WTC11 (cell line): ENCODE results near the gene HPCAL1. TPM values are rescaled to one million over a fixed set of nuclear protein-coding genes. Genes with fewer than 3 reads are reported as not detected.

Experiments
- ATAC-seq: fragments of 200-7000 bp; cut with Tn5 transposase; 2 replicates; pipeline ENCODE4 v1.10.0; 2021; ENCODE audit warnings: mild to moderate bottlenecking, moderate library complexity
- CTCF ChIA-PET: fragments of 300-600 bp; sonication (Branson Sonifier 250); formaldehyde crosslinking; loops from one replicate; lab custom pipeline; 2021; ENCODE audit warnings: antibody characterized with exemption; lab: Charles Lee
- POLR2A ChIA-PET: fragments of 350-600 bp; sonication (Branson Sonifier 250); formaldehyde crosslinking; loops from one replicate; lab custom pipeline; 2021; ENCODE audit warnings: antibody characterized with exemption; lab: Charles Lee
- DNase-seq: peaks from one replicate; pipeline ENCODE4 v3.0.0; 2021; ENCODE audit warnings: low spot score
- H3K27ac Mint-ChIP-seq: 2 replicates; pipeline ENCODE4 v1.8.0; 2021; ENCODE audit warnings: mixed read lengths
- H3K27me3 Mint-ChIP-seq: 2 replicates; pipeline ENCODE4 v1.8.0; 2021; ENCODE audit warnings: low read depth, mild to moderate bottlenecking, moderate library complexity, mixed read lengths
- H3K36me3 Mint-ChIP-seq: 2 replicates; pipeline ENCODE4 v1.8.0; 2021; ENCODE audit warnings: mixed read lengths
- H3K4me1 Mint-ChIP-seq: 2 replicates; pipeline ENCODE4 v1.8.0; 2022; ENCODE audit warnings: mixed read lengths
- H3K4me3 Mint-ChIP-seq: 2 replicates; pipeline ENCODE4 v1.8.0; 2021; ENCODE audit warnings: mild to moderate bottlenecking, moderate library complexity, mixed read lengths
- H3K9me3 Mint-ChIP-seq: 2 replicates; pipeline ENCODE4 v1.8.0; 2021; ENCODE audit warnings: mixed read lengths
- E2F4 ChIP-seq: sonication (generic); formaldehyde crosslinking; IDR thresholded peaks from 2 replicates; pipeline ENCODE4 v1.8.1; 2022; ENCODE audit warnings: low read depth, mild to moderate bottlenecking, moderate library complexity, missing genetic modification reagents, borderline replicate concordance
- ELF4 ChIP-seq: sonication (generic); formaldehyde crosslinking; IDR thresholded peaks from 2 replicates; pipeline ENCODE4 v1.8.1; 2022; ENCODE audit warnings: low read depth, mild to moderate bottlenecking, moderate library complexity, missing genetic modification reagents
- ETV6 ChIP-seq: sonication (generic); formaldehyde crosslinking; IDR thresholded peaks from 2 replicates; pipeline ENCODE4 v1.8.1; 2022; ENCODE audit warnings: mild to moderate bottlenecking, missing genetic modification reagents
- FOXK1 ChIP-seq: sonication (generic); formaldehyde crosslinking; IDR thresholded peaks from 2 replicates; pipeline ENCODE4 v1.8.0; 2022; ENCODE audit warnings: mild to moderate bottlenecking, moderate library complexity, missing genetic modification reagents
- GABPB1 ChIP-seq: sonication (generic); formaldehyde crosslinking; IDR thresholded peaks from 2 replicates; pipeline ENCODE4 v1.8.1; 2023; ENCODE audit warnings: mild to moderate bottlenecking, missing genetic modification reagents
- JAZF1 ChIP-seq: fragments of 250-450 bp; sonication (Bioruptor Pico); IDR thresholded peaks from 2 replicates; pipeline ENCODE4 v1.9.0; 2021; ENCODE audit warnings: moderate library complexity, mild to moderate bottlenecking, inconsistent platforms
- MYBL2 ChIP-seq: sonication (generic); formaldehyde crosslinking; IDR thresholded peaks from 2 replicates; pipeline ENCODE4 v1.8.1; 2023; ENCODE audit warnings: mild to moderate bottlenecking, moderate library complexity, missing genetic modification reagents
- NFE2L1 ChIP-seq: sonication (generic); formaldehyde crosslinking; IDR thresholded peaks from 2 replicates; pipeline ENCODE4 v1.8.1; 2023; ENCODE audit warnings: missing genetic modification reagents
- NR2C2 ChIP-seq: sonication (generic); formaldehyde crosslinking; IDR thresholded peaks from 2 replicates; pipeline ENCODE4 v1.8.0; 2022; ENCODE audit warnings: mild to moderate bottlenecking, missing genetic modification reagents
- PRRX2 ChIP-seq: fragments of 250-450 bp; sonication (Bioruptor Pico); IDR thresholded peaks from 2 replicates; pipeline ENCODE4 v1.8.0; 2021; ENCODE audit warnings: mild to moderate bottlenecking
- RELA ChIP-seq: sonication (generic); formaldehyde crosslinking; IDR thresholded peaks from 2 replicates; pipeline ENCODE4 v1.8.1; 2022; ENCODE audit warnings: missing genetic modification reagents, mild to moderate bottlenecking, borderline replicate concordance
- SP1 ChIP-seq: sonication (generic); formaldehyde crosslinking; conservative IDR thresholded peaks from 2 replicates; pipeline ENCODE4 v1.8.1; 2022; ENCODE audit warnings: missing genetic modification reagents
- ZNF232 ChIP-seq: sonication (generic); formaldehyde crosslinking; IDR thresholded peaks from 2 replicates; pipeline ENCODE4 v1.8.0; 2022; ENCODE audit warnings: mild to moderate bottlenecking, missing genetic modification reagents
- ZNF423 ChIP-seq: fragments of 250-450 bp; sonication (Bioruptor Pico); IDR thresholded peaks from 2 replicates; pipeline ENCODE4 v2.1.2; 2022; ENCODE audit warnings: mild to moderate bottlenecking, moderate library complexity
- ZNF512 ChIP-seq: sonication (generic); formaldehyde crosslinking; IDR thresholded peaks from 2 replicates; pipeline ENCODE4 v1.8.1; 2022; ENCODE audit warnings: missing genetic modification reagents, borderline replicate concordance
- total RNA-seq: library from RNA; stranded (reverse); gene quantifications from 3 replicates; pipeline ENCODE4 v1.2.3, GENCODE V29; 2021
- TF ChIP-seq, protein P1 (sequence below): sonication (generic); formaldehyde crosslinking; IDR thresholded peaks from 2 replicates; pipeline ENCODE4 v1.8.1; 2023; ENCODE audit warnings: mild to moderate bottlenecking, missing genetic modification reagents
- TF ChIP-seq, protein P2 (sequence below): fragments of 200-600 bp; IDR thresholded peaks from 2 replicates; pipeline ENCODE4 v1.8.0; 2022; ENCODE audit warnings: antibody characterized with exemption
- TF ChIP-seq, protein P3 (sequence below): sonication (generic); formaldehyde crosslinking; IDR thresholded peaks from 2 replicates; pipeline ENCODE4 v1.8.0; 2022; ENCODE audit warnings: mild to moderate bottlenecking, missing genetic modification reagents

Gene HPCAL1
- total RNA-seq, 1 experiment from 2014 or later, result 11.8 TPM

DNA sequence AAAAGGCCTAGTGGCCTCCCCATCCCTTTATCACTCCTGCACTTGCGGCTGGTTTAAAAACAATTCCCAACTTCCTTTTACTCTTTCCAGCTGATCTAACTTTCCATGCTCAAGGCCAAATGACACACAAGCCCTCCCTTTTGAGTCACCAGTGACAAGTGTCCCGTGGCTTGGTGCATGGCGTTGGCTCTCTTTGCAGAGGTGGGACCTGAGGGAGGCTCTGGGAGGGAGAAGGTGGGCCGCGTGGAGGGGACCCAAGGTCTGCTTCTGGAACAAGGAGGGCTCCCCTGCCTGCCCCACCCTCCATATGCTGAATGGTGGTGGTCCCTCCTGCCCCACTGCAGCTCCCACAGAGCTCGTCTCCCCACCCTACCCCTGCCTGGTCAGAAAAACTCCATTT lies 30.8 kb upstream of the HPCAL1 start:
- Mint-ChIP-seq H3K9me3 (no peaks in the 10 kb centered on the region), H3K4me3 (no peak overlapping the region), H3K27ac (no peak overlapping the region), H3K36me3 (no peaks in the 10 kb centered on the region), H3K27me3 (no peaks in the 10 kb centered on the region), H3K4me1 (no peaks in the 10 kb centered on the region)
- ATAC-seq (no peak), DNase-seq (peak; percentile 0)
- POLR2A ChIA-PET, result no interaction called here
- CTCF ChIA-PET, result no interaction called here
- TF ChIP-seq, protein P1, sequence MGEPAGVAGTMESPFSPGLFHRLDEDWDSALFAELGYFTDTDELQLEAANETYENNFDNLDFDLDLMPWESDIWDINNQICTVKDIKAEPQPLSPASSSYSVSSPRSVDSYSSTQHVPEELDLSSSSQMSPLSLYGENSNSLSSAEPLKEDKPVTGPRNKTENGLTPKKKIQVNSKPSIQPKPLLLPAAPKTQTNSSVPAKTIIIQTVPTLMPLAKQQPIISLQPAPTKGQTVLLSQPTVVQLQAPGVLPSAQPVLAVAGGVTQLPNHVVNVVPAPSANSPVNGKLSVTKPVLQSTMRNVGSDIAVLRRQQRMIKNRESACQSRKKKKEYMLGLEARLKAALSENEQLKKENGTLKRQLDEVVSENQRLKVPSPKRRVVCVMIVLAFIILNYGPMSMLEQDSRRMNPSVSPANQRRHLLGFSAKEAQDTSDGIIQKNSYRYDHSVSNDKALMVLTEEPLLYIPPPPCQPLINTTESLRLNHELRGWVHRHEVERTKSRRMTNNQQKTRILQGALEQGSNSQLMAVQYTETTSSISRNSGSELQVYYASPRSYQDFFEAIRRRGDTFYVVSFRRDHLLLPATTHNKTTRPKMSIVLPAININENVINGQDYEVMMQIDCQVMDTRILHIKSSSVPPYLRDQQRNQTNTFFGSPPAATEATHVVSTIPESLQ (CRISPR knock-in tag), result no peak
- TF ChIP-seq E2F4 (CRISPR knock-in tag) (no peak), ZNF423 (CRISPR knock-in tag) (no peak), ZNF512 (no peak), PRRX2 (CRISPR knock-in tag) (no peak), MYBL2 (CRISPR knock-in tag) (no peak), RELA (CRISPR knock-in tag) (no peak), ETV6 (CRISPR knock-in tag) (no peak), ELF4 (no peak), FOXK1 (no peak), JAZF1 (CRISPR knock-in tag) (no peak), NFE2L1 (no peak), GABPB1 (no peak), ZNF232 (CRISPR knock-in tag) (no peak), NR2C2 (no peak)
- TF ChIP-seq, protein P2, sequence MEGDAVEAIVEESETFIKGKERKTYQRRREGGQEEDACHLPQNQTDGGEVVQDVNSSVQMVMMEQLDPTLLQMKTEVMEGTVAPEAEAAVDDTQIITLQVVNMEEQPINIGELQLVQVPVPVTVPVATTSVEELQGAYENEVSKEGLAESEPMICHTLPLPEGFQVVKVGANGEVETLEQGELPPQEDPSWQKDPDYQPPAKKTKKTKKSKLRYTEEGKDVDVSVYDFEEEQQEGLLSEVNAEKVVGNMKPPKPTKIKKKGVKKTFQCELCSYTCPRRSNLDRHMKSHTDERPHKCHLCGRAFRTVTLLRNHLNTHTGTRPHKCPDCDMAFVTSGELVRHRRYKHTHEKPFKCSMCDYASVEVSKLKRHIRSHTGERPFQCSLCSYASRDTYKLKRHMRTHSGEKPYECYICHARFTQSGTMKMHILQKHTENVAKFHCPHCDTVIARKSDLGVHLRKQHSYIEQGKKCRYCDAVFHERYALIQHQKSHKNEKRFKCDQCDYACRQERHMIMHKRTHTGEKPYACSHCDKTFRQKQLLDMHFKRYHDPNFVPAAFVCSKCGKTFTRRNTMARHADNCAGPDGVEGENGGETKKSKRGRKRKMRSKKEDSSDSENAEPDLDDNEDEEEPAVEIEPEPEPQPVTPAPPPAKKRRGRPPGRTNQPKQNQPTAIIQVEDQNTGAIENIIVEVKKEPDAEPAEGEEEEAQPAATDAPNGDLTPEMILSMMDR, result no peak
- TF ChIP-seq, protein P3, sequence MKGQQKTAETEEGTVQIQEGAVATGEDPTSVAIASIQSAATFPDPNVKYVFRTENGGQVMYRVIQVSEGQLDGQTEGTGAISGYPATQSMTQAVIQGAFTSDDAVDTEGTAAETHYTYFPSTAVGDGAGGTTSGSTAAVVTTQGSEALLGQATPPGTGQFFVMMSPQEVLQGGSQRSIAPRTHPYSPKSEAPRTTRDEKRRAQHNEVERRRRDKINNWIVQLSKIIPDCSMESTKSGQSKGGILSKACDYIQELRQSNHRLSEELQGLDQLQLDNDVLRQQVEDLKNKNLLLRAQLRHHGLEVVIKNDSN (CRISPR knock-in tag), result no peak

DNA sequence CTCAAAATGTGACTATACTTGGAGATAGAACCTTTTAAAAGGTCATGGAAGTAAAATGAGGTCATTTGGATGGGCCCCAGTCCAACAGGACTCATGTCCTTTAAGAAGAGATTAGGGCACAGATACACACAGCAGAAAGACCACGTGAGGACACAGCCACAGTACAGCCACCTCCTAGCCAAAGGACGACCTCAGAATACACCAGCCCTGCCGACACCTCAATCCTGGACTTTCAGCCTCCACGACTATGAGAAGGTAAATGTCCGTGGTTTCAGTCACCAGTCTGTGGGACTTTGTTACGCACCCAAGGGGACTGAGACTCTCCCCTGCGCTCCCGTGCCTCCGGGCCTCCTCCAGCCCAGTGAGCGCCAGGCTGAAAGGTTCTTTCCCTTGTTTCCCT lies 30.2 kb upstream of the HPCAL1 start:
- Mint-ChIP-seq H3K36me3 (no peaks in the 10 kb centered on the region), H3K27me3 (no peaks in the 10 kb centered on the region), H3K27ac (no peak overlapping the region), H3K9me3 (no peaks in the 10 kb centered on the region), H3K4me1 (no peaks in the 10 kb centered on the region), H3K4me3 (no peak overlapping the region)
- TF ChIP-seq SP1 (CRISPR knock-in tag) (no peak), ETV6 (CRISPR knock-in tag) (no peak)
- peak; percentile 2 for DNase-seq
- CTCF ChIA-PET, result interaction anchor here (2.5 kb wide), 1 partner anchor 137 kb away, joined by 7 read pairs; no protein-coding TSS in a partner anchor
- POLR2A ChIA-PET, result no interaction called here
- ATAC-seq, result no peak
